AG04449 (cell line): ENCODE data around the gene ABLIM1.

Experiments used
- CTCF ChIA-PET: fragments of 350-600 bp; formaldehyde crosslinking; extraction: SDS; loops from one replicate; lab custom pipeline; 2021; ENCODE audit warnings: antibody characterized with exemption; lab: Yijun Ruan, JAX
- POLR2A ChIA-PET: fragments of 400-600, 350-600 bp; formaldehyde crosslinking; extraction: SDS; loops from one replicate; lab custom pipeline; 2020; ENCODE audit warnings: antibody characterized with exemption, inconsistent platforms; lab: Yijun Ruan, JAX
- DNase-seq: peaks from one replicate; pipeline ENCODE4 v3.0.0-alpha.2; 2010; ENCODE audit warnings: low read depth, low spot score
- H3K4me3 ChIP-seq: 2 replicates; pipeline ENCODE4 v1.5.1; 2011; ENCODE audit warnings: low read depth, mild to moderate bottlenecking, control low read depth, low read length
- TF ChIP-seq, protein P1 (sequence below): IDR thresholded peaks from one replicate; pipeline ENCODE4 v1.5.1; 2011; ENCODE audit warnings: mild to moderate bottlenecking, moderate library complexity, low read length, control low read depth, inconsistent platforms; ENCODE audit not compliant: insufficient read depth; ENCODE audit errors: missing control alignments

ABLIM1 gene

GRCh38 chr10:114560144-114560543, 97.9 kb downstream of the ABLIM1 start:
- H3K4me3 ChIP-seq, result no peak overlapping the region
- TF ChIP-seq, protein P1, sequence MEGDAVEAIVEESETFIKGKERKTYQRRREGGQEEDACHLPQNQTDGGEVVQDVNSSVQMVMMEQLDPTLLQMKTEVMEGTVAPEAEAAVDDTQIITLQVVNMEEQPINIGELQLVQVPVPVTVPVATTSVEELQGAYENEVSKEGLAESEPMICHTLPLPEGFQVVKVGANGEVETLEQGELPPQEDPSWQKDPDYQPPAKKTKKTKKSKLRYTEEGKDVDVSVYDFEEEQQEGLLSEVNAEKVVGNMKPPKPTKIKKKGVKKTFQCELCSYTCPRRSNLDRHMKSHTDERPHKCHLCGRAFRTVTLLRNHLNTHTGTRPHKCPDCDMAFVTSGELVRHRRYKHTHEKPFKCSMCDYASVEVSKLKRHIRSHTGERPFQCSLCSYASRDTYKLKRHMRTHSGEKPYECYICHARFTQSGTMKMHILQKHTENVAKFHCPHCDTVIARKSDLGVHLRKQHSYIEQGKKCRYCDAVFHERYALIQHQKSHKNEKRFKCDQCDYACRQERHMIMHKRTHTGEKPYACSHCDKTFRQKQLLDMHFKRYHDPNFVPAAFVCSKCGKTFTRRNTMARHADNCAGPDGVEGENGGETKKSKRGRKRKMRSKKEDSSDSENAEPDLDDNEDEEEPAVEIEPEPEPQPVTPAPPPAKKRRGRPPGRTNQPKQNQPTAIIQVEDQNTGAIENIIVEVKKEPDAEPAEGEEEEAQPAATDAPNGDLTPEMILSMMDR, result no peak
- ChIA-PET CTCF (interaction anchor here (1.5 to 5.2 kb wide), 2 partner anchors 10 to 144 kb away, joined by 4 to 31 read pairs; no protein-coding TSS in a partner anchor), POLR2A (no interaction called here)
- no peak for DNase-seq

DNA sequence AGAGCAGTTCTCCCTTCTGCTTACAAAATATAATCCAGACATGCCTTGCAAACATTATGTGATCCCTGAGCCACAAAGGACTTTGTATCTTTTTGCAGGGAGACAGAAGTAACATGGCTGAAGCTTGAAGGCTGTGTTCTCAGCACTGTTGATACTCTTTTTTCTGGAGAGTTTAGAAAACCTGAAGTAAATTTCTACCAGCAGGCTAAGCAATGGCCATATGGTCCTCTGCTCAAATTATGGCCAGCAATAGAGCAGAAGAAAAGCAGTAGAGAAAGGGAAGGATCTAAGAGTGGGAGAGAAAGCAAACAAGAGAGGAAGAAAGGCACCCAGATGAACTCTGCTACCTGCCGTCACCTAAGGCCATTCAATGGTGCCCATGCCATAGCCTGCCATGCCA, 98.4 kb downstream of the ABLIM1 start:
- ChIA-PET POLR2A (no interaction called here), CTCF (interaction anchor here (1.5 to 5.2 kb wide), 2 partner anchors 9 to 145 kb away, joined by 4 to 31 read pairs; no protein-coding TSS in a partner anchor)
- DNase-seq, result no peak
- TF ChIP-seq, protein P1, result no peak
- no peak overlapping the region for H3K4me3 ChIP-seq

GRCh38 chr10:114557854-114558253, 100.2 kb downstream of the ABLIM1 start:
- POLR2A ChIA-PET, result no interaction called here
- no peak for DNase-seq
- H3K4me3 ChIP-seq, result no peak overlapping the region
- TF ChIP-seq, protein P1, result no peak
- CTCF ChIA-PET, result interaction anchor here (1.2 kb wide), 1 partner anchor 86 kb away, joined by 3 read pairs; no protein-coding TSS in a partner anchor

DNA sequence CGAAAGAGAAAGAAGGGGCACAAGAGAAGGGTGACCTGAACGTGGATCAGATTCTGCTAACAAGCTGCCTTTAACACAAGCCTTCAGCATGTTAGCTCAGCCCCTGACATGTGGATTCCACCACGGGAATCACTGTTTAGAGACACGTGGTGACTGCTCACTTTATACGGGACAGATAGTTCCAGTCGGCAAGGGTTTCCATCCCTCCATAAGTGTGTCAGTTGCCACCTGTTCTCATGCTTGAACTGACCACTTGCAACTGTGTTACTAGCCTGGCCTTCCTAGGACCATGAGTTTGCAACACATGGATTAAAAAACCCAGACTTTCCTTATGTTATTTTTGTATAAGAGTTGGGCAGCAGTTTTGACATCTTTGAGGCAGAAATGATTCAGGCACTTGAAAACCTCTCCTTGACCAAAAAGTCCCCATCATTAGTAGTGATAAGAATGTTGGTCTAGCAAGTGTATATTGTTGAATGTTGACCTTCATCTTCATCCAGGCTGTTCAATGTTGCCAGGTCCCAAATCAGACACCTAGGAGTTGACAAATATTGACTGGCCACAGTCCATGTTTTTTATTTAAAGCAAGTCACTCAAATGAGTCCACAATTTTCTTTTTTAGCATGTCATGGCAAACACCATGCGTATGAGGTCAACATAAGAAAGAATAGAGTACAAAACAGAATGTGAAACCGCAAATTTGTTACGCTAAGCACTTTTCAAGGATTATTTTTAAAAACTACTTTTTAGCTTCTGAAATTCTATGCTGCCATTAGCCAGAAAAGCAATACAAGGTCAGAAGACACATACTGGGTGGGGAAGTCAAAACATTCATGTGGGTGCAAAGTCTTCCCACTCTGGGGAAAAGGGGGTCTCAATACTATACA, 101.6 kb downstream of the ABLIM1 start:
- CTCF ChIA-PET, result interaction anchor here (0.9 to 1.5 kb wide), 4 partner anchors 146 to 253 kb away, joined by 3 to 6 read pairs (median 4); no protein-coding TSS in a partner anchor
- TF ChIP-seq, protein P1, result no peak

DNA sequence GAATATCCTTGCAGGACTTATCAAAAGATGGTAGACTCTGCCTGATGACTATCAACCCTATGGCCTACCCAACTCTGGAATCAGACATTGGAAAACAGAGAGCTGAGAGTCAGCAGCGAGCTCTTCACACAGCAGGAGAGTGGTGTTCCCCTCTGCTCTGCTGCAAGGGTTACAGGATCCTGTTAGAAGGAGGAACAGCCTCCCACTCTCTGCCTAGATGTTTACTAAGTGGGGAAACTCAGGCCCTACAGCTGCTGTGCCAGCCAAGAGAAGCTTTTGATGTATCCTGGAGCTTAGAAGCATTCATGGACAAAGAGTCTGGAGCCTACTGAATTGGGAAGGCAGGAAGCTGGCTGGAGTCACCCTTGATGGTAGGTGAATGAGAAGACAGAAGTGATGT, 104.6 kb downstream of the ABLIM1 start:
- H3K4me3 ChIP-seq, result no peak overlapping the region
- TF ChIP-seq, protein P1, result no peak
- DNase-seq, result no peak
- CTCF ChIA-PET, result interaction anchor here (0.7 to 8.7 kb wide), 14 partner anchors 10 to 285 kb away, joined by 3 to 121 read pairs (median 4); partner anchors contain the start of gene FHIP2A
- POLR2A ChIA-PET, result no interaction called here

More for the DNA sequence above, 101.6 kb downstream of the ABLIM1 start:
- DNase-seq, result no peak
- POLR2A ChIA-PET, result no interaction called here
- no peak overlapping the region for H3K4me3 ChIP-seq

- H3K4me3 ChIP-seq, result no peak overlapping the region
- TF ChIP-seq, protein P1, result no peak
- ChIA-PET POLR2A (no interaction called here), CTCF (interaction anchor here (0.6 to 8.7 kb wide), 21 partner anchors 10 to 578 kb away, joined by 3 to 121 read pairs (median 4); partner anchors contain the start of gene FHIP2A)
- no peak for DNase-seq
These were observed 106.0 kb downstream of the ABLIM1 start for GRCh38 chr10:114552050-114552449.
